ENCODE data around the gene HS3ST5. TPM values are rescaled to one million over a fixed set of nuclear protein-coding genes. Genes with fewer than 3 reads are reported as not detected.
"Not testable (repeated sequence)": the region's sequence is repeated elsewhere in the genome, so short reads cannot be mapped to it uniquely, and the experiment has no call there.

The HS3ST5 gene
- polyA plus RNA-seq, 12 donors, result 0.24 to 1.7 (median 1.1) TPM; not detected in 2

GRCh38 chr6:114342086-114342825 is 567 bp downstream of the HS3ST5 start:
- DNase-seq, result peak; percentile 4

GRCh38 chr6:114339706-114340105 is 3.1 kb downstream of the HS3ST5 start:
- no peak for DNase-seq

GRCh38 chr6:114334237-114334636 is 8.6 kb downstream of the HS3ST5 start:
- DNase-seq, result no peak

- DNase-seq, result no peak
Measured at GRCh38 chr6:114327074-114327473, 15.7 kb downstream of the HS3ST5 start.

GRCh38 chr6:114323784-114324183 is 19.0 kb downstream of the HS3ST5 start:
- no peak for DNase-seq

GRCh38 chr6:114319749-114320148 is 23.1 kb downstream of the HS3ST5 start:
- DNase-seq, result no peak

- DNase-seq, result no peak
Measured at GRCh38 chr6:114315831-114316595, 26.8 kb downstream of the HS3ST5 start.

GRCh38 chr6:114313816-114314215 is 29.0 kb downstream of the HS3ST5 start:
- DNase-seq, result not testable (repeated sequence)

GRCh38 chr6:114312931-114313330 is 29.9 kb downstream of the HS3ST5 start:
- DNase-seq, result no peak

- no peak for DNase-seq
Measured at GRCh38 chr6:114310053-114310452, 32.8 kb downstream of the HS3ST5 start.

GRCh38 chr6:114304304-114304887 is 38.4 kb downstream of the HS3ST5 start:
- DNase-seq, result peak; percentile 31

GRCh38 chr6:114301596-114302219 is 41.1 kb downstream of the HS3ST5 start:
- DNase-seq, result no peak

- DNase-seq, result no peak
Measured at GRCh38 chr6:114297135-114297534, 45.7 kb downstream of the HS3ST5 start.

- no peak for DNase-seq
Measured at GRCh38 chr6:114292431-114292830, 50.4 kb downstream of the HS3ST5 start.

- DNase-seq, result no peak
Measured at GRCh38 chr6:114291428-114291827, 51.4 kb downstream of the HS3ST5 start.

- DNase-seq, result no peak
Measured at GRCh38 chr6:114290864-114291263, 52.0 kb downstream of the HS3ST5 start.

- DNase-seq, result peak; percentile 35
Measured at GRCh38 chr6:114288701-114289495, 53.9 kb downstream of the HS3ST5 start.

GRCh38 chr6:114287461-114287860 is 55.4 kb downstream of the HS3ST5 start:
- no peak for DNase-seq

- no peak for DNase-seq
Measured at GRCh38 chr6:114286211-114286610, 56.6 kb downstream of the HS3ST5 start.

- DNase-seq, result no peak
Measured at GRCh38 chr6:114284281-114284680, 58.5 kb downstream of the HS3ST5 start.

GRCh38 chr6:114282292-114282691 is 60.5 kb downstream of the HS3ST5 start:
- no peak for DNase-seq

- no peak for DNase-seq
Measured at GRCh38 chr6:114281496-114281895, 61.3 kb downstream of the HS3ST5 start.

Measured in muscle of arm (tissue), 12 donors.